Glutamatergic neuron (in vitro differentiated cells): ENCODE data around the gene SLC29A4. TPM values are rescaled to one million over a fixed set of nuclear protein-coding genes. Genes with fewer than 3 reads are reported as not detected.
"Not testable (repeated sequence)": the region's sequence is repeated elsewhere in the genome, so short reads cannot be mapped to it uniquely, and the experiment has no call there.

ENCODE experiments used
- DNase-seq: peaks from one replicate; pipeline ENCODE4 v3.0.0; 2022
- H3K27ac Mint-ChIP-seq: one replicate; pipeline ENCODE4 v1.8.0; 2020; ENCODE audit warnings: mild to moderate bottlenecking, mixed read lengths, inconsistent platforms; ENCODE audit not compliant: unreplicated experiment
- H3K27me3 Mint-ChIP-seq: one replicate; pipeline ENCODE4 v1.8.0; 2020; ENCODE audit warnings: mild to moderate bottlenecking, moderate library complexity, mixed read lengths, inconsistent platforms; ENCODE audit not compliant: unreplicated experiment
- H3K36me3 Mint-ChIP-seq: one replicate; pipeline ENCODE4 v1.8.0; 2020; ENCODE audit warnings: mild to moderate bottlenecking, mixed read lengths, inconsistent platforms; ENCODE audit not compliant: unreplicated experiment
- H3K4me1 Mint-ChIP-seq: one replicate; pipeline ENCODE4 v1.8.0; 2020; ENCODE audit warnings: mild to moderate bottlenecking, low read depth, mixed read lengths, inconsistent platforms; ENCODE audit not compliant: unreplicated experiment
- H3K4me3 Mint-ChIP-seq: one replicate; pipeline ENCODE4 v1.8.0; 2020; ENCODE audit warnings: mild to moderate bottlenecking, mixed read lengths, inconsistent platforms; ENCODE audit not compliant: unreplicated experiment
- H3K9me3 Mint-ChIP-seq: one replicate; pipeline ENCODE4 v1.8.0; 2020; ENCODE audit warnings: mild to moderate bottlenecking, moderate library complexity, mixed read lengths, inconsistent platforms; ENCODE audit not compliant: unreplicated experiment
- CTCF ChIP-seq: fragments of 200-600 bp; sonication (generic); IDR thresholded peaks from one replicate; pipeline ENCODE4 v1.5.0; 2021; ENCODE audit not compliant: partially characterized antibody, unreplicated experiment
- total RNA-seq: library from RNA; stranded (reverse); fragmentation: NEBNext Ultra II Directional; extraction: Animal tissue kit (Norgen Biotek cat#: 25700); gene quantifications from one replicate; pipeline ENCODE4 v1.2.1, GENCODE V29; 2021; ENCODE audit not compliant: unreplicated experiment

SLC29A4 gene
- total RNA-seq, 1 donor from 2014 or later: 30.5 TPM

- no peak for DNase-seq
- Mint-ChIP-seq H3K4me3 (no peak overlapping the region), H3K9me3 (peaks cover 15% of the 10 kb centered on the region), H3K27ac (no peak overlapping the region), H3K36me3 (peaks cover 16% of the 10 kb centered on the region), H3K4me1 (peaks cover 2% of the 10 kb centered on the region), H3K27me3 (peaks cover 4% of the 10 kb centered on the region)
- TF ChIP-seq CTCF: no peak
These were observed 40.1 kb downstream of the SLC29A4 start for GRCh38 chr7:5322621-5323410.

GRCh38 chr7:5323800-5324781 lies 41.3 kb downstream of the SLC29A4 start:
- H3K36me3 Mint-ChIP-seq, H3K4me1 Mint-ChIP-seq, H3K27ac Mint-ChIP-seq, DNase-seq, H3K4me3 Mint-ChIP-seq, H3K9me3 Mint-ChIP-seq, H3K27me3 Mint-ChIP-seq: not testable (repeated sequence)

GRCh38 chr7:5324961-5325360 lies 42.2 kb downstream of the SLC29A4 start:
- DNase-seq: no peak
- Mint-ChIP-seq H3K4me3 (no peak overlapping the region), H3K27ac (no peak overlapping the region)

GRCh38 chr7:5330288-5330687 lies 47.5 kb downstream of the SLC29A4 start:
- Mint-ChIP-seq H3K4me1 (no peaks in the 10 kb centered on the region), H3K27me3 (peaks cover 3% of the 10 kb centered on the region), H3K4me3 (no peak overlapping the region), H3K27ac (no peak overlapping the region), H3K9me3 (peaks cover 2% of the 10 kb centered on the region), H3K36me3 (peaks cover 7% of the 10 kb centered on the region)
- no peak for DNase-seq
- TF ChIP-seq CTCF: no peak

More at GRCh38 chr7:5324961-5325360, 42.2 kb downstream of the SLC29A4 start:
- Mint-ChIP-seq H3K4me1 (peaks cover 2% of the 10 kb centered on the region), H3K9me3 (peaks cover 4% of the 10 kb centered on the region), H3K36me3 (peaks cover 2% of the 10 kb centered on the region), H3K27me3 (peaks cover 2% of the 10 kb centered on the region)
- TF ChIP-seq CTCF: no peak

- DNase-seq: no peak
- peaks cover 2% of the 10 kb centered on the region for H3K27me3 Mint-ChIP-seq
- H3K36me3 Mint-ChIP-seq: peaks cover 14% of the 10 kb centered on the region
- H3K4me1 Mint-ChIP-seq: no peaks in the 10 kb centered on the region
- no peak overlapping the region for H3K4me3 Mint-ChIP-seq
- peaks cover 4% of the 10 kb centered on the region for H3K9me3 Mint-ChIP-seq
- no peak overlapping the region for H3K27ac Mint-ChIP-seq
- TF ChIP-seq CTCF: no peak
These were observed 49.8 kb downstream of the SLC29A4 start for GRCh38 chr7:5332579-5332978.
